Measurements from ENCODE around the gene KMT2B. TPM values are rescaled to one million over a fixed set of nuclear protein-coding genes. Genes with fewer than 3 reads are reported as not detected.

KMT2B gene
- total RNA-seq, 1 experiment from 2014 or later: 66.6 TPM

DNA sequence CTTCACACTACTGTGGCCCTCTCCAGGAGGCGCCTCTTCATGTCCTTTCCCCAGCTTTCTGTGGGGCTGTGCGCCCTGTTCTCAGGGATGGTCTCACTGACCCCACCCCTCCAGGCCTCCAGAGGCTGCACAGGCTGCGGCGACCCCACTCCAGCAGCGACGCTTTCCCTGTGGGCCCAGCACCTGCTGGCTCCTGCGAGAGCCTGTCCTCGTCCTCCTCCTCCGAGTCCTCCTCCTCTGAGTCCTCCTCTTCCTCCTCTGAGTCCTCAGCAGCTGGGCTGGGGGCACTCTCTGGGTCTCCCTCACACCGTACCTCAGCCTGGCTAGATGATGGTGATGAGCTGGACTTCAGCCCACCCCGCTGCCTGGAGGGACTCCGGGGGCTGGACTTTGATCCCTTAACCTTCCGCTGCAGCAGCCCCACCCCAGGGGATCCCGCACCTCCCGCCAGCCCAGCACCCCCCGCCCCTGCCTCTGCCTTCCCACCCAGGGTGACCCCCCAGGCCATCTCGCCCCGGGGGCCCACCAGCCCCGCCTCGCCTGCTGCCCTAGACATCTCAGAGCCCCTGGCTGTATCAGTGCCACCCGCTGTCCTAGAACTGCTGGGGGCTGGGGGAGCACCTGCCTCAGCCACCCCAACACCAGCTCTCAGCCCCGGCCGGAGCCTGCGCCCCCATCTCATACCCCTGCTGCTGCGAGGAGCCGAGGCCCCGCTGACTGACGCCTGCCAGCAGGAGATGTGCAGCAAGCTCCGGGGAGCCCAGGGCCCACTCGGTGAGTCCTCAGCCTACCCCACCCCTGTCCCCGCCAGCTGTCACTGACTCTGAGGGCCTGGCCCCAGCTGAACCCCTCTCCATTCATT, 68.7 kb downstream of the KMT2B start:
- no peak for TF ChIP-seq SOX15 (CRISPR knock-in tag; IDR thresholded peaks at IDR 0.05)
- TF ChIP-seq ZNF263 (CRISPR knock-in tag; IDR thresholded peaks at IDR 0.05; ENCODE audit: low read depth): peak; percentile 63; the same call in 1 of the 2 replicates
- TF ChIP-seq, protein P1, sequence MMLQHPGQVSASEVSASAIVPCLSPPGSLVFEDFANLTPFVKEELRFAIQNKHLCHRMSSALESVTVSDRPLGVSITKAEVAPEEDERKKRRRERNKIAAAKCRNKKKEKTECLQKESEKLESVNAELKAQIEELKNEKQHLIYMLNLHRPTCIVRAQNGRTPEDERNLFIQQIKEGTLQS (CRISPR knock-in tag; conservative IDR thresholded peaks at IDR 0.05): no peak
- no peak for TF ChIP-seq OVOL2 (CRISPR knock-in tag; IDR thresholded peaks at IDR 0.05; ENCODE audit: borderline replicate concordance)
- TF ChIP-seq ESRRA (CRISPR knock-in tag; IDR thresholded peaks at IDR 0.05; ENCODE audit: borderline replicate concordance): no peak
- TF ChIP-seq, protein P2, sequence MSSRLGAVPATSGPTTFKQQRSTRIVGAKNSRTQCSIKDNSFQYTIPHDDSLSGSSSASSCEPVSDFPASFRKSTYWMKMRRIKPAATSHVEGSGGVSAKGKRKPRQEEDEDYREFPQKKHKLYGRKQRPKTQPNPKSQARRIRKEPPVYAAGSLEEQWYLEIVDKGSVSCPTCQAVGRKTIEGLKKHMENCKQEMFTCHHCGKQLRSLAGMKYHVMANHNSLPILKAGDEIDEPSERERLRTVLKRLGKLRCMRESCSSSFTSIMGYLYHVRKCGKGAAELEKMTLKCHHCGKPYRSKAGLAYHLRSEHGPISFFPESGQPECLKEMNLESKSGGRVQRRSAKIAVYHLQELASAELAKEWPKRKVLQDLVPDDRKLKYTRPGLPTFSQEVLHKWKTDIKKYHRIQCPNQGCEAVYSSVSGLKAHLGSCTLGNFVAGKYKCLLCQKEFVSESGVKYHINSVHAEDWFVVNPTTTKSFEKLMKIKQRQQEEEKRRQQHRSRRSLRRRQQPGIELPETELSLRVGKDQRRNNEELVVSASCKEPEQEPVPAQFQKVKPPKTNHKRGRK (CRISPR knock-in tag; IDR thresholded peaks at IDR 0.05; ENCODE audit: borderline replicate concordance): no peak
- Mint-ChIP-seq H3K27me3 (ENCODE audit: low read depth) (no peaks in the 10 kb centered on the region), H3K36me3 (no peaks in the 10 kb centered on the region), H3K4me3 (peak overlapping the region; percentile 65), H3K4me1 (peaks cover 25% of the 10 kb centered on the region), H3K27ac (no peak overlapping the region), H3K9me3 (no peaks in the 10 kb centered on the region)
- POLR2A ChIA-PET: no interaction called here
- ATAC-seq: no peak
- CTCF ChIA-PET: interaction anchor here (0.7 to 2.8 kb wide), 5 partner anchors 11 to 172 kb away, joined by 3 to 26 read pairs (median 25); partner anchors contain the start of gene HSPB6
- DNase-seq (ENCODE audit: low spot score): no peak

DNA sequence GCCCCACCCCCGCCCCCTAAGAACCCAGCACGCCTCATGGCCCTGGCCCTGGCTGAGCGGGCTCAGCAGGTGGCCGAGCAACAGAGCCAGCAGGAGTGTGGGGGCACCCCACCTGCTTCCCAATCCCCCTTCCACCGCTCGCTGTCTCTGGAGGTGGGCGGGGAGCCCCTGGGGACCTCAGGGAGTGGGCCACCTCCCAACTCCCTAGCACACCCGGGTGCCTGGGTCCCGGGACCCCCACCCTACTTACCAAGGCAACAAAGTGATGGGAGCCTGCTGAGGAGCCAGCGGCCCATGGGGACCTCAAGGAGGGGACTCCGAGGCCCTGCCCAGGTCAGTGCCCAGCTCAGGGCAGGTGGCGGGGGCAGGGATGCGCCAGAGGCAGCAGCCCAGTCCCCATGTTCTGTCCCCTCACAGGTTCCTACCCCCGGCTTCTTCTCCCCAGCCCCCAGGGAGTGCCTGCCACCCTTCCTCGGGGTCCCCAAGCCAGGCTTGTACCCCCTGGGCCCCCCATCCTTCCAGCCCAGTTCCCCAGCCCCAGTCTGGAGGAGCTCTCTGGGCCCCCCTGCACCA, 69.5 kb downstream of the KMT2B start:
- no peak overlapping the region for H3K4me3 Mint-ChIP-seq
- H3K27me3 Mint-ChIP-seq (ENCODE audit: low read depth): no peaks in the 10 kb centered on the region
- ChIA-PET CTCF (interaction anchor here (0.7 to 2.8 kb wide), 3 partner anchors 30 to 172 kb away, joined by 3 to 8 read pairs (median 3); partner anchors contain the start of genes HSPB6, PSENEN and U2AF1L4), POLR2A (no interaction called here)
- H3K9me3 Mint-ChIP-seq: no peaks in the 10 kb centered on the region
- peaks cover 22% of the 10 kb centered on the region for H3K4me1 Mint-ChIP-seq
- TF ChIP-seq, protein P3, sequence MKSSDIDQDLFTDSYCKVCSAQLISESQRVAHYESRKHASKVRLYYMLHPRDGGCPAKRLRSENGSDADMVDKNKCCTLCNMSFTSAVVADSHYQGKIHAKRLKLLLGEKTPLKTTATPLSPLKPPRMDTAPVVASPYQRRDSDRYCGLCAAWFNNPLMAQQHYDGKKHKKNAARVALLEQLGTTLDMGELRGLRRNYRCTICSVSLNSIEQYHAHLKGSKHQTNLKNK (CRISPR knock-in tag; IDR thresholded peaks at IDR 0.05): no peak
- TF ChIP-seq, protein P4, sequence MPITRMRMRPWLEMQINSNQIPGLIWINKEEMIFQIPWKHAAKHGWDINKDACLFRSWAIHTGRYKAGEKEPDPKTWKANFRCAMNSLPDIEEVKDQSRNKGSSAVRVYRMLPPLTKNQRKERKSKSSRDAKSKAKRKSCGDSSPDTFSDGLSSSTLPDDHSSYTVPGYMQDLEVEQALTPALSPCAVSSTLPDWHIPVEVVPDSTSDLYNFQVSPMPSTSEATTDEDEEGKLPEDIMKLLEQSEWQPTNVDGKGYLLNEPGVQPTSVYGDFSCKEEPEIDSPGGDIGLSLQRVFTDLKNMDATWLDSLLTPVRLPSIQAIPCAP (CRISPR knock-in tag; IDR thresholded peaks at IDR 0.05): no peak
- no peak for TF ChIP-seq NFATC4 (CRISPR knock-in tag; IDR thresholded peaks at IDR 0.05)
- no peak for TF ChIP-seq ESRRA (CRISPR knock-in tag; IDR thresholded peaks at IDR 0.05; ENCODE audit: borderline replicate concordance)
- no peak for TF ChIP-seq ZNF317 (CRISPR knock-in tag; IDR thresholded peaks at IDR 0.05; ENCODE audit: borderline replicate concordance, low read depth)
- no peak for TF ChIP-seq CREM (CRISPR knock-in tag; IDR thresholded peaks at IDR 0.05)
- TF ChIP-seq ZBTB21 (CRISPR knock-in tag; IDR thresholded peaks at IDR 0.05; ENCODE audit: borderline replicate concordance): no peak
- TF ChIP-seq, protein P5, sequence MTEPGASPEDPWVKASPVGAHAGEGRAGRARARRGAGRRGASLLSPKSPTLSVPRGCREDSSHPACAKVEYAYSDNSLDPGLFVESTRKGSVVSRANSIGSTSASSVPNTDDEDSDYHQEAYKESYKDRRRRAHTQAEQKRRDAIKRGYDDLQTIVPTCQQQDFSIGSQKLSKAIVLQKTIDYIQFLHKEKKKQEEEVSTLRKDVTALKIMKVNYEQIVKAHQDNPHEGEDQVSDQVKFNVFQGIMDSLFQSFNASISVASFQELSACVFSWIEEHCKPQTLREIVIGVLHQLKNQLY (CRISPR knock-in tag; IDR thresholded peaks at IDR 0.05): no peak
- TF ChIP-seq ZNF263 (CRISPR knock-in tag; IDR thresholded peaks at IDR 0.05; ENCODE audit: low read depth): no peak
- TF ChIP-seq CBFB (CRISPR knock-in tag; IDR thresholded peaks at IDR 0.05; ENCODE audit: low read depth): no peak
- TF ChIP-seq MXD4 (CRISPR knock-in tag; IDR thresholded peaks at IDR 0.05; ENCODE audit: borderline replicate concordance): no peak
- TF ChIP-seq, protein P6, sequence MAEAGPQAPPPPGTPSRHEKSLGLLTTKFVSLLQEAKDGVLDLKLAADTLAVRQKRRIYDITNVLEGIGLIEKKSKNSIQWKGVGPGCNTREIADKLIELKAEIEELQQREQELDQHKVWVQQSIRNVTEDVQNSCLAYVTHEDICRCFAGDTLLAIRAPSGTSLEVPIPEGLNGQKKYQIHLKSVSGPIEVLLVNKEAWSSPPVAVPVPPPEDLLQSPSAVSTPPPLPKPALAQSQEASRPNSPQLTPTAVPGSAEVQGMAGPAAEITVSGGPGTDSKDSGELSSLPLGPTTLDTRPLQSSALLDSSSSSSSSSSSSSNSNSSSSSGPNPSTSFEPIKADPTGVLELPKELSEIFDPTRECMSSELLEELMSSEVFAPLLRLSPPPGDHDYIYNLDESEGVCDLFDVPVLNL (CRISPR knock-in tag; IDR thresholded peaks at IDR 0.05; ENCODE audit: borderline replicate concordance, low read depth): no peak
- TF ChIP-seq, protein P7, sequence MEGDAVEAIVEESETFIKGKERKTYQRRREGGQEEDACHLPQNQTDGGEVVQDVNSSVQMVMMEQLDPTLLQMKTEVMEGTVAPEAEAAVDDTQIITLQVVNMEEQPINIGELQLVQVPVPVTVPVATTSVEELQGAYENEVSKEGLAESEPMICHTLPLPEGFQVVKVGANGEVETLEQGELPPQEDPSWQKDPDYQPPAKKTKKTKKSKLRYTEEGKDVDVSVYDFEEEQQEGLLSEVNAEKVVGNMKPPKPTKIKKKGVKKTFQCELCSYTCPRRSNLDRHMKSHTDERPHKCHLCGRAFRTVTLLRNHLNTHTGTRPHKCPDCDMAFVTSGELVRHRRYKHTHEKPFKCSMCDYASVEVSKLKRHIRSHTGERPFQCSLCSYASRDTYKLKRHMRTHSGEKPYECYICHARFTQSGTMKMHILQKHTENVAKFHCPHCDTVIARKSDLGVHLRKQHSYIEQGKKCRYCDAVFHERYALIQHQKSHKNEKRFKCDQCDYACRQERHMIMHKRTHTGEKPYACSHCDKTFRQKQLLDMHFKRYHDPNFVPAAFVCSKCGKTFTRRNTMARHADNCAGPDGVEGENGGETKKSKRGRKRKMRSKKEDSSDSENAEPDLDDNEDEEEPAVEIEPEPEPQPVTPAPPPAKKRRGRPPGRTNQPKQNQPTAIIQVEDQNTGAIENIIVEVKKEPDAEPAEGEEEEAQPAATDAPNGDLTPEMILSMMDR (IDR thresholded peaks at IDR 0.05): no peak
- TF ChIP-seq, protein P8, sequence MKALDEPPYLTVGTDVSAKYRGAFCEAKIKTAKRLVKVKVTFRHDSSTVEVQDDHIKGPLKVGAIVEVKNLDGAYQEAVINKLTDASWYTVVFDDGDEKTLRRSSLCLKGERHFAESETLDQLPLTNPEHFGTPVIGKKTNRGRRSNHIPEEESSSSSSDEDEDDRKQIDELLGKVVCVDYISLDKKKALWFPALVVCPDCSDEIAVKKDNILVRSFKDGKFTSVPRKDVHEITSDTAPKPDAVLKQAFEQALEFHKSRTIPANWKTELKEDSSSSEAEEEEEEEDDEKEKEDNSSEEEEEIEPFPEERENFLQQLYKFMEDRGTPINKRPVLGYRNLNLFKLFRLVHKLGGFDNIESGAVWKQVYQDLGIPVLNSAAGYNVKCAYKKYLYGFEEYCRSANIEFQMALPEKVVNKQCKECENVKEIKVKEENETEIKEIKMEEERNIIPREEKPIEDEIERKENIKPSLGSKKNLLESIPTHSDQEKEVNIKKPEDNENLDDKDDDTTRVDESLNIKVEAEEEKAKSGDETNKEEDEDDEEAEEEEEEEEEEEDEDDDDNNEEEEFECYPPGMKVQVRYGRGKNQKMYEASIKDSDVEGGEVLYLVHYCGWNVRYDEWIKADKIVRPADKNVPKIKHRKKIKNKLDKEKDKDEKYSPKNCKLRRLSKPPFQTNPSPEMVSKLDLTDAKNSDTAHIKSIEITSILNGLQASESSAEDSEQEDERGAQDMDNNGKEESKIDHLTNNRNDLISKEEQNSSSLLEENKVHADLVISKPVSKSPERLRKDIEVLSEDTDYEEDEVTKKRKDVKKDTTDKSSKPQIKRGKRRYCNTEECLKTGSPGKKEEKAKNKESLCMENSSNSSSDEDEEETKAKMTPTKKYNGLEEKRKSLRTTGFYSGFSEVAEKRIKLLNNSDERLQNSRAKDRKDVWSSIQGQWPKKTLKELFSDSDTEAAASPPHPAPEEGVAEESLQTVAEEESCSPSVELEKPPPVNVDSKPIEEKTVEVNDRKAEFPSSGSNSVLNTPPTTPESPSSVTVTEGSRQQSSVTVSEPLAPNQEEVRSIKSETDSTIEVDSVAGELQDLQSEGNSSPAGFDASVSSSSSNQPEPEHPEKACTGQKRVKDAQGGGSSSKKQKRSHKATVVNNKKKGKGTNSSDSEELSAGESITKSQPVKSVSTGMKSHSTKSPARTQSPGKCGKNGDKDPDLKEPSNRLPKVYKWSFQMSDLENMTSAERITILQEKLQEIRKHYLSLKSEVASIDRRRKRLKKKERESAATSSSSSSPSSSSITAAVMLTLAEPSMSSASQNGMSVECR (CRISPR knock-in tag; IDR thresholded peaks at IDR 0.05; ENCODE audit: borderline replicate concordance): no peak
- TF ChIP-seq, protein P9, sequence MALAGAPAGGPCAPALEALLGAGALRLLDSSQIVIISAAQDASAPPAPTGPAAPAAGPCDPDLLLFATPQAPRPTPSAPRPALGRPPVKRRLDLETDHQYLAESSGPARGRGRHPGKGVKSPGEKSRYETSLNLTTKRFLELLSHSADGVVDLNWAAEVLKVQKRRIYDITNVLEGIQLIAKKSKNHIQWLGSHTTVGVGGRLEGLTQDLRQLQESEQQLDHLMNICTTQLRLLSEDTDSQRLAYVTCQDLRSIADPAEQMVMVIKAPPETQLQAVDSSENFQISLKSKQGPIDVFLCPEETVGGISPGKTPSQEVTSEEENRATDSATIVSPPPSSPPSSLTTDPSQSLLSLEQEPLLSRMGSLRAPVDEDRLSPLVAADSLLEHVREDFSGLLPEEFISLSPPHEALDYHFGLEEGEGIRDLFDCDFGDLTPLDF (CRISPR knock-in tag; IDR thresholded peaks at IDR 0.05): no peak
- DNase-seq (ENCODE audit: low spot score) (no peak), ATAC-seq (no peak)
- no peaks in the 10 kb centered on the region for H3K36me3 Mint-ChIP-seq
- no peak overlapping the region for H3K27ac Mint-ChIP-seq
